ENCODE data around the gene SLC8A2. TPM values are rescaled to one million over a fixed set of nuclear protein-coding genes. Genes with fewer than 3 reads are reported as not detected.

SLC8A2 gene
- total and polyA plus RNA-seq, 10 of the 15 experiments (the other 5 are each of a cell fraction or from before 2014, with no cell fraction given), result not detected

DNA sequence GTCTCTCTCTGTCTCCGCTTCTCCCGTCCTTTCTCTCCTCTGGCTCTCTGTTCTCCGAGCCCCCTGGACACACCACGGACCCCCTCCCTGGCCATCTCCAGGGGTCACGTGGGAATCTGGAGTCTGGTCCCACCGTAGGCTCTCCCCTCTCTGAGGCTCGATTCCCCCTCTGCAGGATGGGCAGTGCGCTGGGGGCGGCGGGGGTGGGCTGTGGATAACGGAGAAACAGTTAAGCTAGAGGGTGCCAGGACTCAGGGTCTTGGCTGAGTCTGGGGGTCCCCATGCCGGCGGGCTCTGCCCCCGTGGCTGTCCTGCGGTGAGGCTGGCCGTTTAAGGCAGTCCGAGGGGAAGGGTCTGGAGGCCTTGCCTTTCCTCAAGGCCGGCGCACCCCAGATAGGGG is 51.9 kb downstream of the SLC8A2 start:
- H3K4me2 ChIP-seq (ENCODE audit: control insufficient read depth, insufficient read depth), result no peak overlapping the region
- WGBS (ENCODE audit: insufficient coverage, insufficient replicate concordance, low lambda C conversion rate, missing lambda C conversion rate), result 3% methylated on average over 19 of the region's 19 CpGs
- no TSS peak for BruUV-seq (replicated peaks)
- no peak for FAIRE-seq
- H3K27me3 ChIP-seq (replicated peaks in 1 of 2; ENCODE audit: control insufficient read depth in 2 of 2, insufficient read depth in 2 of 2, low read length in 1 of 2), result peaks cover 17 to 21% of the 10 kb centered on the region in 2 experiments
- RAD21 ChIA-PET (ENCODE audit: unreplicated experiment), result no interaction called here
- intact Hi-C loops (cut with micrococcal nuclease; ENCODE audit: unreplicated experiment) (no loop called here), in situ Hi-C loops (cut with MboI) (no loop called here)
- no peaks in the 10 kb centered on the region; the same call in 1 of the 2 replicates for H3K4me1 ChIP-seq (ENCODE audit: control insufficient read depth, insufficient read depth, low read length)
- no peak overlapping the region for H3K4me3 ChIP-seq
- no peak for DNase-seq (ENCODE audit: low read depth, low spot score)
- SMC1A ChIA-PET (ENCODE audit: uncharacterized antibody, unreplicated experiment), result no interaction called here
- no peaks in the 10 kb centered on the region for H4K20me1 ChIP-seq (ENCODE audit: control insufficient read depth, insufficient read depth)
- CTCF ChIA-PET, result no interaction called here
- ATAC-seq, result no peak
- no peak overlapping the region for H3K9ac ChIP-seq (ENCODE audit: control insufficient read depth, insufficient read depth, low read length)
- TF ChIP-seq LARP7 (IDR thresholded peaks at IDR 0.05), result no peak
- no peak for TF ChIP-seq NR2C1 (IDR thresholded peaks at IDR 0.05)
- TF ChIP-seq, protein P1, sequence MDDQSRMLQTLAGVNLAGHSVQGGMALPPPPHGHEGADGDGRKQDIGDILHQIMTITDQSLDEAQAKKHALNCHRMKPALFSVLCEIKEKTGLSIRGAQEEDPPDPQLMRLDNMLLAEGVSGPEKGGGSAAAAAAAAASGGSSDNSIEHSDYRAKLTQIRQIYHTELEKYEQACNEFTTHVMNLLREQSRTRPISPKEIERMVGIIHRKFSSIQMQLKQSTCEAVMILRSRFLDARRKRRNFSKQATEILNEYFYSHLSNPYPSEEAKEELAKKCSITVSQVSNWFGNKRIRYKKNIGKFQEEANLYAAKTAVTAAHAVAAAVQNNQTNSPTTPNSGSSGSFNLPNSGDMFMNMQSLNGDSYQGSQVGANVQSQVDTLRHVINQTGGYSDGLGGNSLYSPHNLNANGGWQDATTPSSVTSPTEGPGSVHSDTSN (IDR thresholded peaks at IDR 0.05; ENCODE audit: insufficient replicate concordance, low read depth, low read length), result no peak
- TF ChIP-seq CEBPB (IDR thresholded peaks at IDR 0.05; ENCODE audit: borderline replicate concordance in 1 of 2, low read depth in 2 of 2, low read length in 2 of 2), result no peak
- no peak for TF ChIP-seq BCL11A (IDR thresholded peaks at IDR 0.05; ENCODE audit: low read depth, low read length)
- TF ChIP-seq STAT3 (IDR thresholded peaks at IDR 0.05; ENCODE audit: low read depth, low read length), result no peak
- no peak for TF ChIP-seq KLF5 (IDR thresholded peaks at IDR 0.05; ENCODE audit: partially characterized antibody)
- TF ChIP-seq ASH2L (IDR thresholded peaks at IDR 0.05; ENCODE audit: borderline replicate concordance, low read depth), result no peak
- H3K79me2 ChIP-seq (ENCODE audit: control insufficient read depth, insufficient read depth, low read length), result no peaks in the 10 kb centered on the region
- H3K9me3 ChIP-seq (replicated peaks; ENCODE audit: control insufficient read depth, insufficient read depth, low read length), result no peaks in the 10 kb centered on the region
- H3K27ac ChIP-seq (ENCODE audit: control insufficient read depth, insufficient read depth), result no peak overlapping the region
- H2AFZ ChIP-seq (ENCODE audit: control insufficient read depth, low read depth, low read length), result no peak overlapping the region
- no peaks in the 10 kb centered on the region for H3K36me3 ChIP-seq (ENCODE audit: control insufficient read depth in 2 of 2, insufficient read depth in 2 of 2, low read length in 1 of 2)
- POLR2A ChIA-PET, result no interaction called here
